AG09319 (cell line): Measurements from ENCODE around the gene POMT2.

Source experiments
- DNase-seq: peaks from one replicate; pipeline ENCODE4 v3.0.0-alpha.2; 2010; ENCODE audit warnings: low read depth; ENCODE audit errors: extremely low read depth
- CTCF ChIP-seq: IDR thresholded peaks from 2 replicates; pipeline ENCODE4 v1.5.1; 2011; ENCODE audit warnings: low read depth, mild to moderate bottlenecking, inconsistent platforms, low read length, moderate library complexity

Gene POMT2

GRCh38 chr14:77259025-77259715 lies 61.5 kb downstream of the POMT2 start:
- TF ChIP-seq CTCF: no peak
- no peak for DNase-seq

- DNase-seq: no peak
These were observed 62.1 kb downstream of the POMT2 start for GRCh38 chr14:77258566-77258965.

GRCh38 chr14:77257700-77258099 lies 63.0 kb downstream of the POMT2 start:
- no peak for TF ChIP-seq CTCF
- no peak for DNase-seq

More at GRCh38 chr14:77258566-77258965, 62.1 kb downstream of the POMT2 start:
- TF ChIP-seq CTCF: no peak

- no peak for DNase-seq
- no peak for TF ChIP-seq CTCF
These were observed 64.0 kb downstream of the POMT2 start for GRCh38 chr14:77256694-77257093.

GRCh38 chr14:77253333-77254190 lies 67.1 kb downstream of the POMT2 start:
- DNase-seq: no peak
- no peak for TF ChIP-seq CTCF

GRCh38 chr14:77251870-77252269 lies 68.8 kb downstream of the POMT2 start:
- no peak for TF ChIP-seq CTCF
- DNase-seq: no peak

- no peak for DNase-seq
- TF ChIP-seq CTCF: no peak
These were observed 69.8 kb downstream of the POMT2 start for GRCh38 chr14:77250927-77251326.
